MM.1S (cell line): ENCODE data around the gene KCNIP4.

Experiments used
- DNase-seq: peaks from one replicate; pipeline ENCODE4 v3.0.0-alpha.2; 2015
- H2AFZ ChIP-seq: fragments of 300-600 bp; sonication (generic); 2 replicates; pipeline ENCODE4 v1.6.0; 2016; ENCODE audit warnings: antibody characterized with exemption, low read length
- H3F3A ChIP-seq: fragments of 300-600 bp; sonication (generic); 2 replicates; pipeline ENCODE4 v1.6.1; 2016; ENCODE audit warnings: mild to moderate bottlenecking, antibody characterized with exemption, low read length, moderate library complexity, mixed read lengths; ENCODE audit not compliant: insufficient read depth
- H3K27ac ChIP-seq: fragments of 300-600 bp; sonication (generic); 2 replicates; pipeline ENCODE4 v1.5.1; 2016; ENCODE audit warnings: mild to moderate bottlenecking, low read length
- H3K27me3 ChIP-seq: fragments of 300-600 bp; sonication (generic); replicated peaks from 2 replicates; pipeline ENCODE4 v1.6.0; 2016; ENCODE audit warnings: low read length; ENCODE audit not compliant: insufficient read depth
- H3K36me3 ChIP-seq: fragments of 300-600 bp; sonication (generic); replicated peaks from 2 replicates; pipeline ENCODE4 v1.6.1; 2016; ENCODE audit warnings: mild to moderate bottlenecking, low read length, mixed read lengths; ENCODE audit not compliant: insufficient read depth
- H3K4me1 ChIP-seq: fragments of 300-600 bp; sonication (generic); 2 replicates; pipeline ENCODE4 v1.6.1; 2016; ENCODE audit warnings: low read length, mixed read lengths
- H3K4me2 ChIP-seq: fragments of 300-600 bp; sonication (generic); 2 replicates; pipeline ENCODE4 v1.6.0; 2016; ENCODE audit warnings: low read depth, low read length
- H3K4me3 ChIP-seq: fragments of 300-600 bp; sonication (generic); 2 replicates; pipeline ENCODE4 v1.5.1; 2016; ENCODE audit warnings: low read length, mixed read lengths
- H3K79me2 ChIP-seq: fragments of 300-600 bp; sonication (generic); 2 replicates; pipeline ENCODE4 v1.6.1; 2016; ENCODE audit warnings: mixed run types, low read length, mixed read lengths
- H3K9ac ChIP-seq: fragments of 300-600 bp; sonication (generic); 2 replicates; pipeline ENCODE4 v1.6.1; 2016; ENCODE audit warnings: low read length, mixed read lengths
- H3K9me2 ChIP-seq: fragments of 300-600 bp; sonication (generic); replicated peaks from 2 replicates; pipeline ENCODE4 v1.6.1; 2016; ENCODE audit warnings: mild to moderate bottlenecking, low read length, mixed read lengths; ENCODE audit not compliant: insufficient read depth
- H3K9me3 ChIP-seq: fragments of 300-600 bp; sonication (generic); replicated peaks from 2 replicates; pipeline ENCODE4 v1.6.1; 2016; ENCODE audit warnings: mild to moderate bottlenecking, low read length, mixed read lengths; ENCODE audit not compliant: insufficient read depth
- H4K20me1 ChIP-seq: fragments of 300-600 bp; sonication (generic); 2 replicates; pipeline ENCODE4 v1.6.1; 2016; ENCODE audit warnings: mild to moderate bottlenecking, low read length, moderate library complexity, mixed read lengths; ENCODE audit not compliant: insufficient read depth
- EZH2 ChIP-seq: fragments of 300-600 bp; sonication (generic); optimal IDR thresholded peaks from 2 replicates; pipeline ENCODE3; 2017; ENCODE audit warnings: low read depth, mild to moderate bottlenecking, antibody characterized with exemption, low read length, mixed read lengths
- EZH2phosphoT487 ChIP-seq: fragments of 300-600 bp; sonication (generic); IDR thresholded peaks from 2 replicates; pipeline ENCODE4 v1.6.1; 2018; ENCODE audit warnings: antibody characterized with exemption, low read length
- TF ChIP-seq, protein P1 (sequence below): fragments of 300-600 bp; sonication (generic); IDR thresholded peaks from 2 replicates; pipeline ENCODE4 v1.5.1; 2016; ENCODE audit warnings: antibody characterized with exemption, low read length, mixed read lengths

KCNIP4 gene

DNA sequence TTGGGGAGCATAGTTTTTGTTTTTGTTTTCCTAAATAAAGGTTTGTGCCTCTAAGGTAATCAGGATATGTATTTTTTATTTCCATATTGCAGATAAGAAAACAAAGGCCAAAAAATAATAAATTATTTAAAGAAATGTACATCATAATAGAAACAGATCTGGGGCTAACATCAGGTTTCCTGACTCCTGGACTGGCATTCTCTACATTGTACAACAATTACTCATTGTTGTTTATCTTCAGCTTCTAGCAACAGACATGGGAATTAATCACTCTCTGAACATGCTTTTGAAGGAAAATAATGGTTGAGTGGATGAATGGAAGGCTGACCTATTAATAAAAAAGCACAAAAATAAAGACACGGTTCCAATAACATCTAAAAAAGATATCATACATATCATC lies 146.2 kb downstream of the KCNIP4 start:
- Histone ChIP-seq H4K20me1 (no peaks in the 10 kb centered on the region), H3K4me2 (no peak overlapping the region), H3K9ac (no peak overlapping the region), H3K9me3 (no peaks in the 10 kb centered on the region), H3K9me2 (no peaks in the 10 kb centered on the region), H3K27me3 (no peaks in the 10 kb centered on the region), H3F3A (no peaks in the 10 kb centered on the region), H3K4me1 (no peaks in the 10 kb centered on the region), H2AFZ (no peak overlapping the region), H3K4me3 (no peak overlapping the region), H3K36me3 (no peaks in the 10 kb centered on the region), H3K27ac (no peak overlapping the region), H3K79me2 (no peaks in the 10 kb centered on the region)
- DNase-seq, result no peak
- TF ChIP-seq EZH2phosphoT487 (no peak), EZH2 (no peak)
- TF ChIP-seq, protein P1, sequence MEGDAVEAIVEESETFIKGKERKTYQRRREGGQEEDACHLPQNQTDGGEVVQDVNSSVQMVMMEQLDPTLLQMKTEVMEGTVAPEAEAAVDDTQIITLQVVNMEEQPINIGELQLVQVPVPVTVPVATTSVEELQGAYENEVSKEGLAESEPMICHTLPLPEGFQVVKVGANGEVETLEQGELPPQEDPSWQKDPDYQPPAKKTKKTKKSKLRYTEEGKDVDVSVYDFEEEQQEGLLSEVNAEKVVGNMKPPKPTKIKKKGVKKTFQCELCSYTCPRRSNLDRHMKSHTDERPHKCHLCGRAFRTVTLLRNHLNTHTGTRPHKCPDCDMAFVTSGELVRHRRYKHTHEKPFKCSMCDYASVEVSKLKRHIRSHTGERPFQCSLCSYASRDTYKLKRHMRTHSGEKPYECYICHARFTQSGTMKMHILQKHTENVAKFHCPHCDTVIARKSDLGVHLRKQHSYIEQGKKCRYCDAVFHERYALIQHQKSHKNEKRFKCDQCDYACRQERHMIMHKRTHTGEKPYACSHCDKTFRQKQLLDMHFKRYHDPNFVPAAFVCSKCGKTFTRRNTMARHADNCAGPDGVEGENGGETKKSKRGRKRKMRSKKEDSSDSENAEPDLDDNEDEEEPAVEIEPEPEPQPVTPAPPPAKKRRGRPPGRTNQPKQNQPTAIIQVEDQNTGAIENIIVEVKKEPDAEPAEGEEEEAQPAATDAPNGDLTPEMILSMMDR, result no peak

DNA sequence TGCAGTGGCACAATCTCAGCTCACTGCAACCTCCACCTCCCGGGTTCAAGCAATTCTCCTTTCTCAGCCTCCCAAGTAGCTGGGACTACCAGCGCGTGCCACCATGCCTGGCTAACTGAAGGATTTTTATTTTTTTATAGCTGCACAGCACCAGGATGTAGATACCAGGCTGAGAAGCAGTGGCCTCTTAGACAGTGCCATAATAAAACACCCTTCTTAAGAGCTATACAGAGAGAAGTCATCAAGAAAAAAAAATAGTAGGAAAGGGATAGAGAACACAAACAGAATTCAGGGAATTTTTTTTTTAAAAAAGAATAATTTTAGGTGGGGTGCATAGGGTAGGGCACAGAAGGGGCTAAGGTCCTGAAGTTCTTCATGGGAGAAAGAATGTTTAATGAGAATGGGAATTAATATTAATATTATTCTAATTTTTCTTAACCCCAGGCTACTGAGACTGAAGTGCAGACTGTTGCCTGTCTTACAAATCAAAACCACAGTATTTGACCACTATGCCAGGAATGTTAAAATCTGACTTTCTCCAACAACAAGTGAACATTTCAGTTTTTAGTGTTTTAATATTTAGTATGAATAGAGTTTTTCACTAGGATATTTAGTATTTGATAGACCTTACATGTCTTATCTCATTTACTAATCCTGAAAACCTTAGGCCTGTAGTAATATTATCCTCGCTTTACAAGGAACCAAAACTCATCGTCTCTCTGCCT lies 146.7 kb downstream of the KCNIP4 start:
- H3K27ac ChIP-seq, result no peak overlapping the region
- TF ChIP-seq EZH2 (no peak), EZH2phosphoT487 (no peak)
- TF ChIP-seq, protein P1, result no peak
- DNase-seq, result no peak

DNA sequence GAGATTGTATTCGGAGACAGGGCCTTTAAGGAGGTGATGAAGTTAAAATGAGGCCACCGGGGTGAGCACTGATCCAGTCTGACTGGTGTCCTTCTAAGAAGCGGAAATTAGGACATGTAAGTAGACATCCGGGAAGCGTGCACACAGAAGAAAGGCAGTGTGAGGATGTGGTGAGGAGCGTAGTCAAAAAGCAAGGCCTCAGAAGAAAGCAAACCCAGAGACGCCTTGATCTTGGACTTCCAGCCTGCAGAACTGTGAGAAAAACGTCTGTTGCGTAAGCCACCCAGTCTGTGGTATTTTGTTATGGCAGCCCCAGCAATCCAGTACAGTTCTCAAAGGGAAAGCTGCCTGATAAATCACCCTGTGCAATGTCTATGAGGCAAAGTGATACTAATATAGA lies 153.5 kb downstream of the KCNIP4 start:
- Histone ChIP-seq H3K4me1 (no peaks in the 10 kb centered on the region), H3K9me2 (no peaks in the 10 kb centered on the region), H3K9ac (no peak overlapping the region), H3K36me3 (no peaks in the 10 kb centered on the region), H3F3A (no peaks in the 10 kb centered on the region), H3K27ac (no peak overlapping the region), H3K79me2 (no peaks in the 10 kb centered on the region), H3K4me3 (no peak overlapping the region), H4K20me1 (no peaks in the 10 kb centered on the region), H3K9me3 (no peaks in the 10 kb centered on the region), H2AFZ (no peak overlapping the region), H3K4me2 (no peak overlapping the region), H3K27me3 (no peaks in the 10 kb centered on the region)
- no peak for DNase-seq
- TF ChIP-seq, protein P1, result no peak
- TF ChIP-seq EZH2phosphoT487 (no peak), EZH2 (no peak)

More for the DNA sequence above, 146.7 kb downstream of the KCNIP4 start:
- H3K79me2 ChIP-seq, result no peaks in the 10 kb centered on the region
- H3K9ac ChIP-seq, result no peak overlapping the region
- no peaks in the 10 kb centered on the region for H3K4me1 ChIP-seq
- H3K9me2 ChIP-seq, result no peaks in the 10 kb centered on the region
- H2AFZ ChIP-seq, result no peak overlapping the region
- no peaks in the 10 kb centered on the region for H3K9me3 ChIP-seq
- no peak overlapping the region for H3K4me3 ChIP-seq
- no peak overlapping the region for H3K4me2 ChIP-seq
- no peaks in the 10 kb centered on the region for H3K36me3 ChIP-seq
- H4K20me1 ChIP-seq, result no peaks in the 10 kb centered on the region
- H3F3A ChIP-seq, result no peaks in the 10 kb centered on the region
- no peaks in the 10 kb centered on the region for H3K27me3 ChIP-seq
